ENCODE measurements around the gene OCRL. TPM values are rescaled to one million over a fixed set of nuclear protein-coding genes. Genes with fewer than 3 reads are reported as not detected.
"Not testable (repeated sequence)": the region's sequence is repeated elsewhere in the genome, so short reads cannot be mapped to it uniquely, and the experiment has no call there.

OCRL gene
- total RNA-seq, 4 donors from 2014 or later, result 13.2 to 18.0 (median 15.9) TPM

GRCh38 chrX:129557844-129558480, 17.9 kb downstream of the OCRL start:
- no peak for DNase-seq (ENCODE audit: low spot score in 2 of 2)
- WGBS, 2 donors, result 72 to 80% methylated on average over 1 of the region's 1 CpG
- intact Hi-C loops (cut with DNase I; ENCODE audit: low total_unique reads), result no loop called here
- no peak overlapping the region for H3K4me3 ChIP-seq (ENCODE audit: low read depth, poor library complexity, severe bottlenecking)
- no peak for TF ChIP-seq CTCF (IDR thresholded peaks at IDR 0.05)

- WGBS, 2 donors, result 100% methylated on average over 1 of the region's 1 CpG
- intact Hi-C loops (cut with DNase I; ENCODE audit: low total_unique reads), result no loop called here
- no peak for TF ChIP-seq POLR2A (IDR thresholded peaks at IDR 0.05)
- TF ChIP-seq CTCF (IDR thresholded peaks at IDR 0.05), result no peak
- H3K4me3 ChIP-seq (ENCODE audit: low read depth, poor library complexity, severe bottlenecking), result no peak overlapping the region
- DNase-seq (ENCODE audit: low spot score in 2 of 2), result no peak
These were observed 19.7 kb downstream of the OCRL start for GRCh38 chrX:129559783-129560182.

GRCh38 chrX:129561453-129561852, 21.4 kb downstream of the OCRL start:
- intact Hi-C loops (cut with DNase I; ENCODE audit: low total_unique reads), result no loop called here
- no peak for DNase-seq (ENCODE audit: low spot score in 2 of 2)
- no peak for TF ChIP-seq CTCF (IDR thresholded peaks at IDR 0.05)
- TF ChIP-seq POLR2A (IDR thresholded peaks at IDR 0.05), result no peak
- no peak overlapping the region for H3K4me3 ChIP-seq (ENCODE audit: low read depth, poor library complexity, severe bottlenecking)
- 64 to 90% methylated on average over 3 of the region's 3 CpGs for WGBS, 2 donors

GRCh38 chrX:129564345-129564744, 24.3 kb downstream of the OCRL start:
- DNase-seq (ENCODE audit: low spot score in 2 of 2); H3K4me3 ChIP-seq (ENCODE audit: low read depth, poor library complexity, severe bottlenecking); intact Hi-C loops (cut with DNase I; ENCODE audit: low total_unique reads): not testable (repeated sequence)
- 88 to 100% methylated on average over 1 to 2 of the region's 5 CpGs for WGBS, 2 donors

DNA sequence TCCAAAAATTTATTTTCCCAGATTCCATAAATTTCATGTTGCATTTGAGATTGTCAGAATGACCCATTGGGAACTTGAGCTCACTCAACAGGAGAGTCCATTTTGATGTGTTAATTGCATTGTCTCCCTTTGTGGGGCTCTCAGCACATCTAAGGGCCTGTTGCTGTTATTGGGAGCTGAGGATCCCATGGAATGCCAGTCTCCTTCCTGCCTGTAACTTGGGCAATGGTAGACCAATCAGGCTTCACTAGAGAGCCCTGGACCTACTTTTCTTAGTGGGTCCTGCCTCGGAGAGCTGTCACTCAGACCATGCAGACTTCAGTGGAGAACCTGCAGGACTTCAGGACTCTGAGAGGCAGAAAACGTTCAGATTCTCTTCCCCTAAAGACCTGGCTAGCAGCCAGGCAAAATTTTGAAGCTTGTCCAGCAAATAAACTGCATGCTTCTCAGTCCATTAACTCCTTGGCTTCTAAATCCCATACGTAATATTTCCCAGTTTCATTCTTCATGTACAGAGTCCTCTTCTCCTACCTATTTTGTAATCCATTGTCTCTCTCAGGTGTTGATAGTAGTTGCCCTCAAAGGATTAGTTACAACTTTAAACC, 25.1 kb downstream of the OCRL start:
- H3K4me3 ChIP-seq (ENCODE audit: low read depth, poor library complexity, severe bottlenecking), result no peak overlapping the region
- intact Hi-C loops (cut with DNase I; ENCODE audit: low total_unique reads), result no loop called here
- TF ChIP-seq POLR2A (IDR thresholded peaks at IDR 0.05), result no peak
- no peak for TF ChIP-seq CTCF (IDR thresholded peaks at IDR 0.05)
- no peak for DNase-seq (ENCODE audit: low spot score in 2 of 2)
- WGBS, 2 donors, result 37 to 46% methylated on average over 2 to 3 of the region's 3 CpGs

GRCh38 chrX:129566073-129566472, 26.0 kb downstream of the OCRL start:
- intact Hi-C loops (cut with DNase I; ENCODE audit: low total_unique reads), result no loop called here
- no peak overlapping the region for H3K4me3 ChIP-seq (ENCODE audit: low read depth, poor library complexity, severe bottlenecking)
- DNase-seq (ENCODE audit: low spot score in 2 of 2), result no peak
- 8 to 16% methylated on average over 1 of the region's 1 CpG for WGBS, 2 donors
- no peak for TF ChIP-seq POLR2A (IDR thresholded peaks at IDR 0.05)
- no peak for TF ChIP-seq CTCF (IDR thresholded peaks at IDR 0.05)

Measured in lower leg skin (tissue), 4 donors.